ENCODE data around the gene EFCAB11. TPM values are rescaled to one million over a fixed set of nuclear protein-coding genes. Genes with fewer than 3 reads are reported as not detected.

Gene EFCAB11
- total and polyA plus RNA-seq, 9 of the 15 experiments (the other 6 are each of a cell fraction or from before 2014, with no cell fraction given), result 13.4 to 37.9 (median 17.4) TPM

DNA sequence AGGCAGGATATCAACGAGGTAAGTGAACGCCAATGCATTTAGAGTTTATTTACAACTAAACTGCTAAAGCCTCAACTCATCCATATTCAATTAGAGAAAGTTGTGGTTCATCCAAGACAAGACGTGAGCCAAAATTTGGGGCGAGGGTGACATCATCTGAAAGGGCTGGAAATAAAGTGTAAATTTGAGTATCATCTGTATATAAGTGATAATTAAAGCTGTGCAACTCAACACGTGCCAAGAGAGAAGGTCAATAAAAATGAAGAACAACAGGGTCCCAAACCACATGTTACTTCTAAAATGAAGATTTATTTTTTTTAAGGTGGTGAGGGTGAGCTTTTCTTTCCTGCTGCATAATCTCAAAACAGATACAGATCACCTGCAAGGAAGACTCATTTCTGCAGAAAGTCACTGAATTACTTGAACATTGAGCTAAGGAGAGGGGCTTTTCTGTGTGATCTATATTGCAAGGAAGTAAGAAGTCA, 203.6 kb downstream of the EFCAB11 start (continued):
- TF ChIP-seq, protein P1, sequence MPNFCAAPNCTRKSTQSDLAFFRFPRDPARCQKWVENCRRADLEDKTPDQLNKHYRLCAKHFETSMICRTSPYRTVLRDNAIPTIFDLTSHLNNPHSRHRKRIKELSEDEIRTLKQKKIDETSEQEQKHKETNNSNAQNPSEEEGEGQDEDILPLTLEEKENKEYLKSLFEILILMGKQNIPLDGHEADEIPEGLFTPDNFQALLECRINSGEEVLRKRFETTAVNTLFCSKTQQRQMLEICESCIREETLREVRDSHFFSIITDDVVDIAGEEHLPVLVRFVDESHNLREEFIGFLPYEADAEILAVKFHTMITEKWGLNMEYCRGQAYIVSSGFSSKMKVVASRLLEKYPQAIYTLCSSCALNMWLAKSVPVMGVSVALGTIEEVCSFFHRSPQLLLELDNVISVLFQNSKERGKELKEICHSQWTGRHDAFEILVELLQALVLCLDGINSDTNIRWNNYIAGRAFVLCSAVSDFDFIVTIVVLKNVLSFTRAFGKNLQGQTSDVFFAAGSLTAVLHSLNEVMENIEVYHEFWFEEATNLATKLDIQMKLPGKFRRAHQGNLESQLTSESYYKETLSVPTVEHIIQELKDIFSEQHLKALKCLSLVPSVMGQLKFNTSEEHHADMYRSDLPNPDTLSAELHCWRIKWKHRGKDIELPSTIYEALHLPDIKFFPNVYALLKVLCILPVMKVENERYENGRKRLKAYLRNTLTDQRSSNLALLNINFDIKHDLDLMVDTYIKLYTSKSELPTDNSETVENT (CRISPR knock-in tag; IDR thresholded peaks at IDR 0.05), result no peak
- TF ChIP-seq, protein P2, sequence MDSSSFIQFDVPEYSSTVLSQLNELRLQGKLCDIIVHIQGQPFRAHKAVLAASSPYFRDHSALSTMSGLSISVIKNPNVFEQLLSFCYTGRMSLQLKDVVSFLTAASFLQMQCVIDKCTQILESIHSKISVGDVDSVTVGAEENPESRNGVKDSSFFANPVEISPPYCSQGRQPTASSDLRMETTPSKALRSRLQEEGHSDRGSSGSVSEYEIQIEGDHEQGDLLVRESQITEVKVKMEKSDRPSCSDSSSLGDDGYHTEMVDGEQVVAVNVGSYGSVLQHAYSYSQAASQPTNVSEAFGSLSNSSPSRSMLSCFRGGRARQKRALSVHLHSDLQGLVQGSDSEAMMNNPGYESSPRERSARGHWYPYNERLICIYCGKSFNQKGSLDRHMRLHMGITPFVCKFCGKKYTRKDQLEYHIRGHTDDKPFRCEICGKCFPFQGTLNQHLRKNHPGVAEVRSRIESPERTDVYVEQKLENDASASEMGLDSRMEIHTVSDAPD (CRISPR knock-in tag; IDR thresholded peaks at IDR 0.05), result no peak
- TF ChIP-seq, protein P3, sequence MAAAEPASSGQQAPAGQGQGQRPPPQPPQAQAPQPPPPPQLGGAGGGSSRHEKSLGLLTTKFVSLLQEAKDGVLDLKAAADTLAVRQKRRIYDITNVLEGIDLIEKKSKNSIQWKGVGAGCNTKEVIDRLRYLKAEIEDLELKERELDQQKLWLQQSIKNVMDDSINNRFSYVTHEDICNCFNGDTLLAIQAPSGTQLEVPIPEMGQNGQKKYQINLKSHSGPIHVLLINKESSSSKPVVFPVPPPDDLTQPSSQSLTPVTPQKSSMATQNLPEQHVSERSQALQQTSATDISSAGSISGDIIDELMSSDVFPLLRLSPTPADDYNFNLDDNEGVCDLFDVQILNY (CRISPR knock-in tag; IDR thresholded peaks at IDR 0.05), result no peak
- no peak for TF ChIP-seq HDGF (IDR thresholded peaks at IDR 0.05)
- TF ChIP-seq SAFB (IDR thresholded peaks at IDR 0.05; ENCODE audit: borderline replicate concordance, low read depth, low read length), result no peak

DNA sequence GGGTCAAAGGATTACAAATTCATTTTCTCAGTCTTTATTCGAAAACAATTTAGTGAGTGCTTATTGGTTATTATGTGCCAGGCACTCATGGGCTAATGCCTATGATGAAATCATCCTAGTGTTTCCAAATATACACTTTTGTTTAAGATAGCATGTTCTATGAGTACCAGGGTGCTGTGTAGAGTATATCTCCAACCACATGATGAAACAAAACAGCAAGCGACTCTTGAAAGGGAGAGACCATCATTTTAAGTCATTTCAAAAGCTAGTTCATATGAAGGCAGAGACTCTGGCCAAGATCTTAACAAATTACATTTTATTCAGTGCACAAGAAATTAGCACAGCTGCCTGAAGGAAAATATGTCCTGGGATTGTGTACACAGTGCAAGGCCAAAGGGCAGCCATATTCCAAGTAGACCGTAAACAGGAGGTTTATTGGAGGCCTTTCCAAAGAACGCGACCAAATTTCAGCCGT, 204.2 kb downstream of the EFCAB11 start:
- Histone ChIP-seq H3K9me1 (ENCODE audit: control insufficient read depth, insufficient read depth, low read length) (no peaks in the 10 kb centered on the region), H3K4me3 (no peak overlapping the region), H3K9me3 (replicated peaks; ENCODE audit: control insufficient read depth, insufficient read depth, low read depth, low read length) (no peaks in the 10 kb centered on the region), H2AFZ (ENCODE audit: low read depth, low read length) (no peak overlapping the region), H3K79me2 (ENCODE audit: control insufficient read depth, insufficient read depth, low read length) (no peaks in the 10 kb centered on the region), H3K9ac (ENCODE audit: insufficient read depth in 1 of 2, low read depth in 2 of 2, low read length in 2 of 2) (no peak overlapping the region), H3K4me1 (replicated peaks in 1 of 2; ENCODE audit: control insufficient read depth in 2 of 2, insufficient read depth in 2 of 2, low read length in 2 of 2) (no peaks in the 10 kb centered on the region), H4K20me1 (replicated peaks; ENCODE audit: control insufficient read depth, insufficient read depth, low read length) (no peaks in the 10 kb centered on the region), H3K27ac (ENCODE audit: extremely low read depth, low read depth, low read length) (no peak overlapping the region), H3K4me2 (ENCODE audit: insufficient read depth, low read length) (no peak overlapping the region), H3K36me3 (ENCODE audit: control insufficient read depth, insufficient read depth, low read length) (no peaks in the 10 kb centered on the region), H3K27me3 (ENCODE audit: control insufficient read depth in 2 of 2, insufficient read depth in 2 of 2, low read length in 2 of 2) (peaks cover 0 to 10% of the 10 kb centered on the region in 2 experiments; a peak in 1 of 5 replicates)
- FAIRE-seq, result no peak
- ChIA-PET POLR2A (no interaction called here), CTCF (ENCODE audit: low intra/inter-chr PET ratio) (no interaction called here)
- no peak for ATAC-seq
- WGBS (ENCODE audit: insufficient coverage, low coverage, missing lambda C conversion rate), result 2% methylated on average over 6 of the region's 6 CpGs
- intact Hi-C loops (cut with micrococcal nuclease), result no loop called here
- in situ Hi-C loops (cut with MboI), result no loop called here
- TF ChIP-seq CEBPG (CRISPR knock-in tag; IDR thresholded peaks at IDR 0.05), result no peak
- peak in 1 of 2 experiments; percentile 49; a peak in 1 of 4 replicates for TF ChIP-seq CEBPG (tag; conservative IDR thresholded peaks at IDR 0.05 in 1 of 2, IDR thresholded peaks at IDR 0.05 in 1 of 2)
- TF ChIP-seq PHB (CRISPR knock-in tag; IDR thresholded peaks at IDR 0.05), result no peak
- TF ChIP-seq YBX1 (IDR thresholded peaks at IDR 0.05), result no peak
- no TSS peak for BruUV-seq (replicated peaks)
- no peak for DNase-seq (ENCODE audit: extremely low read depth in 1 of 4, low spot score in 3 of 4)
